HG03097 (cell line): ENCODE data around the gene MSI2.
A peak's percentile ranks its signal among the peaks of the same experiment; 100 is the strongest.
"Not testable (repeated sequence)": the region's sequence is repeated elsewhere in the genome, so short reads cannot be mapped to it uniquely, and the experiment has no call there.

ENCODE experiments used
- ATAC-seq: cut with Tn5 transposase; IDR thresholded peaks from one replicate; pipeline ENCODE4 v1.9.1; 2021; ENCODE audit not compliant: unreplicated experiment, low FRiP score

Gene MSI2

DNA sequence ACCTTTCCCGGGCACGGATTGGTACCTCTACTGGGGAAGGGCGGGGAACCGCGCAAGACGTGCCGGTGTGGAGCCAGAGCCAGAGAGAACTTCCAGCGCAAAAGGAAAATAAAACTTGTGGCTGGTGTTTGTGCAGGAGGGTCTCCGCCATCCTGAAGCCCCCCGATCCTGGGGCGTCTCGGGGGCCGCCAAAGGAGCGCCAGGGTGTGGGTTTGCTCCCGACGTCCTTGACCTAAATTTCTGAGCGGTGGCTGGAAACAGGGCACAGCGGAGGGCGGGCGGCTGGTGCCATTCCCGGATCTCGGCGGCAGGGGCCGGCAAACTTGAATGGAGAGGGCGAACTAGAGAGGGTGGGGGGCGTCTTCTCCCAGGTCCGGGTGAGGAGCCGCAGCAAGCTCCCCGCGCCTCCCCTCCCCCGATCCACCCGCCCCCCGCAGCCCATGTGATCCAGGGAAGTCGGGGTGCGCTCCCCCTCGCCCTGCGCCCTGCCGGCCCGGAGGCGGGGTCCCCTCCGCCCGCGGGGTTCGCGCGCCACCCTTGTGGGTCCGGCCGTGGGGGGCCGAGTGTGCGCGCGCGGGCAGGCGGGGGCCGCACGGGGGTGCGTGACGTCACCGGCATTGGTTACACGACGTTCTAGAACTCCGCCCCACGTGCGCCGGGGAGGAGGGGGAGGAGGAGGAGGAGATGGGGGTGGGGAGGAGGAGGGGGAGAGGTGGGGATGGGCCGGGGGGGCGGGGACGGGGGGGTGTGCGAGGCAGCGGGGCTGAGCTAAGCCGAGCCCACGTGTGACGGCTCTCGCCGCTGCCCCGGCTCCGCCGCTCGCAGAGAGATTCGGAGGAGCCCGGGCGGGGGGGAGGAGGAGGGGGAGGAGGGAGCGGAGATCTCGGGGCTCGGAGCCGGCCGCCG lies at the start of gene MSI2:
MSI2 (plus strand) TSS at position 748 of the 906 bp plus-strand sequence. CDS start 220 bp downstream, outside the sequence.
- ATAC-seq = peak; percentile 53

DNA sequence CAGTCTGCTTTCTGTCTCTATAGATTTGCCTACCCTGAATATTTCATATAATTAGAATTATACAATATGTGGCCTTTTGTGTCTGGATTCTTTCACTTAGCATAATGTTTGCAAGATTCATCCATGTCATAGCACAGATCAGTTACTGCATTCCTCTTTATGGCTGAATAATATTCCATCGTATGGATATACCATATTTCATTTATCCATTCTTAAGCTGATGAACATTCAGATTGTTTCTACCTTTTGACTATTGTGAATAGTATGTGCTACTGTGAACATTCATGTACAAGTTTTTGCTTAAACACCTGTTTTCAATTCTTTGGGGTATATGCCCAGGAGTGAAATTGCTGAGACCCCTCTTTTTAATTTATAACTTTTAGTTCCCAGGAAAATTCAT lies 49.4 kb upstream of the MSI2 start:
- no peak for ATAC-seq

DNA sequence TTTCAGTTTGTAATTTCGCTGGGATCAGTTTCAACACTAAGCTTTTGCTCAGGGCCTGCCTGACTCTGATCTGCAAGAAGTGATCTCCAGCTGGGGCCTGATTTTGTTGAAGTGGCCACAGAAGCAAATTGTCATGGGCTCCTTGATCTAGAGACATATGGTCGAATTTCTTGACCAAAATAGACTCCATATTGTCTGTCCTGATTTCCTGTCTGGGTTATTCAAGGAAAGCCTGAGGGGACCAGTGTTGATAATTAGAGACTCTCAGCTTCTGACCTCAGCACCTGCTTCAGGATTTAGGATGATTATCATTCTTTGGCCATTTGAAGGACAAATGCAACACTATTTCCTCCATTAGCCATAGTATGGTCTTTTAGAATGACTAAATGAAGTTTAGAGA lies 48.9 kb upstream of the MSI2 start:
- no peak for ATAC-seq

DNA sequence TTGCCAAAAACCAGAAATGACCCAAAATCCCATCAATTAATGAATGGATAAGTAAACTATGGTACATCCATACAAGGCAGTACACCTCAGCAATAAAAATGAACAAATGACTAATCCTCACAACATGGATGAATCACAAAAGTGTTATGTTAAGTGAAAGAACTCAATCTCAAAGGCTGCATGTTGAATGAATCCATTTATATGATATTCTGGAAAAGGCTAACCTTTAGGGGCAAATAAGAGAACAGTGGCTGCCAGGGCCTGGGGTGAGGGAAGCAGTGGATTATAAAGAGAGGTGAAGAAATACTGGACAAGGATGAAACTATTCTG lies 46.1 kb upstream of the MSI2 start:
- no peak for ATAC-seq

DNA sequence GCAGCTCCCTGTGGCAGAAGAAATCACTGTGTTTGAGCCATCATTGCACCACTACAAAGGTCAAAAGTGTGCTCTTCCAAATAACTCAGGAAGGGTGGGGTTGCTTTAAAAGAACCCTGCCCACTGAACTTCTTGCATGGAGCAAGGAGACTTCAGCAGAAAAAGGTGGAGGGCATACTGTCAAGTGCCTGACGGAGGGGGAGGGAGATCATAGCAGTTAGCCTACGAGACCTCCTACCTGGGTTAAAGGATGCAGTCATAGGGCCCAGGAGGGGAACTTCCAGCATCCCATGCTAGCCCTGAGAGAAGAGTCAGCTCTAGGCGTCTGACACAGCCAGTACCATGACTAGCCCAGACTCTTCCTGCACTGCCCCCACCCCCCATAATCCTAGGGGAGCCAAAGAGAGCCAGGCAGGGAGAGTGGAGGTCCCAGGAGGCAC lies 45.3 kb upstream of the MSI2 start:
- ATAC-seq = no peak

DNA sequence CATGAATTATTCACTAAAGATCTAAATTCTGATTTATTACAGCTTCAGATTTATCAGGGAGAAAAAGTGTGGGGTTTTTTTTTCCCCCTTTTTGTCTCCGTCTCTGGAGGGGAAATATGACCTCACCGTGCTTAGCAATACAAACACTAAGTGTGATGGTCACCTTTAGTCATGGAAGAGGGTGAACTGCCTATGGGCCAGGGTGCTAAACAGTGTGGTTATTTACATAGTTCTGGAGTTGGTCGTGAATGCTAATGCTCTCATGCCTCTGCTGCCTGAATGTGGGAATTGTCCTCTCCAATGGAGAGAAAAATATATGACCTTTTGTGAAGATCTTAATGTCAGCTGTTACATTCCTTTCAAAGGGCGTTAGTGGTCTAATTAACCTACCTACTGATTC lies 44.8 kb upstream of the MSI2 start:
- ATAC-seq = no peak

DNA sequence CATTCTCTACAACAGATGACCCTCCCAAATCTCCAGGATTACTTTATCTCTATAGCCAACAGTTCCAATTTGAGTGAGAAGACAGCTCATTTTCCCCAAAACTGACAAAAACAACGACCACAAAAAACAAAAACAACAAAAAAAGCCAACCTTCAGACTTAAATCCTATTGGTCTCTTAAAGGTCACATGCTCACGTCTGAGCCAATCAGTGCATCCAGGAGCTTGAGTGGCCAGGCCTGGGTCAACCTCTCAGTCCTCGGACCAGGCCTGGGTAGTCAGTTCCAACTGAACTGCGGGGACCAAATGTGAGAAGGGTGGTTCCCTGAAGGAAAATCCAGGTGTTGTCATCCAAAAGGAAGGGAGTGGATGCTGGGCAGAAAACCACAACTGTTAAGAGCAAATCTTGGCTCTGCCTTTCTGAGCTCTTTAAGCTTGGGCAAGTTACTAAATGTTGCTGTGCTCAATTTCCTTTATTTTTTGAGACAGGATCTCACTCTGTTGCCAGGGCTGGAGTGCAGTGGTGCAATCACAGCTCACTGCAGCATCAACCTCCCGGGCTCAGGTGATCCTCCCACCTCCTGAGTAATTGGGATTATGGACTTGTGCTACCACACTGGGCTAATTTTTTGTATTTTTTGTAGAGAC lies 43.0 kb upstream of the MSI2 start:
- no peak for ATAC-seq

DNA sequence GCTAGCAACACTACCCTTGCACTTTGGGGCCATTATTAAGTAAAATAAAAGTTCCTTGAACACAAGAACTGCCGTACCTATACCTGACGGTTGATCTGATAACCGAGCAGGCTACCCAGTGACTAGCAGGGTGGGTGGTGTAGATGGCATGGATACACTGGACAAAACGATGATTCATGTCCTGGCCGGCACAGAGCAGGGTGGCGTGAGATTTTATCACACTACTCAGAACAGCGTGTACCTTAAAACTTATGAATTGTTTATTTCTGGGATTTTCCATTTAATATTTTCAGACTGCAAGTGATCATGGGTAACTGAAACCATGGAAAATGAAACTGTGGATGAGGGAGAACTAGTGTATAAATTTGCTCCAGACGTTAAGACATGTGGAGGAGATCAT lies 41.0 kb upstream of the MSI2 start:
- ATAC-seq = no peak

DNA sequence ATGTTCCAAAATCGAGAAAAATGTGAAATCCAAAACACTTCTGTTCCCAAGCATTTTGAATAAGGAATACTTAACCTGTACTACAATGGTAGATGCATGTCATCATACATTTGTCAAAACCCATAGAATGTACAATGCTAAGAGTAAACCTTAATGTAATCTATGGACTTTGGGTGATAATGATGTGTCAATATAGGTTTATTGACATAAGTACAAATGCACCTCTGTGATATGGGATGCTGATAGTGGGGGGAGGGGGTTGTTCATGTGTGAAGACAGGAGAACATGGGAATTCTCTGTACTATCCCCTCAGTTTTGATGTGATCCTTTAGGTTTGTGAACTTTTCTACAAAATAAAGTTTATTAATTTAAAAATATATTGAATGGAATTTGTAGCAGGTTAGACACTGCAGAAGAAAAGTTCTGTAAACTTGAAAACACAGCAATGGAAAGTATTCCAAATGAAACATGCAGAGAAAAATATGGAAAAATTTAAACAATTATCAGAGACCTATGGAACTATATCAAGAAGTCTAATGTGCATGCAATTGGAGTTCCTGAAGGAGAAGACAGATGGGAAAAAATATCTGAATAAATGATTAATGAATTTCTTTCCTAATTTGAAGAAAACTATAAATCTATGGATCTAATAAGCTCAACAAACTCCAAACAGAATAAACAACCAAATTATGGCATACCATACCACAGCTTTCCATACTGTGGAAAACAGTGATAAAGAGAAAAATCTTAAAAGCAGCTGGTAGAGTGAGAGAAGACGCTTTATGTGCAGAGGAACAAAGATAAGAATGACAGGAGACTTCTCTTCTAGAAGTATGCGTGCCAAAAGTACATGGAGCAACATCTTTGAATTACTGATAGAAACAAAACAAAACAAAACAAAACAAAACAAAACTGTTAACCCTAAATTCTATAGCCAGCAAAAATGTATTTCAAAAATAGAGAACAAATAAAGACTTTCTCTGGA lies 34.7 kb upstream of the MSI2 start:
- ATAC-seq = no peak

DNA sequence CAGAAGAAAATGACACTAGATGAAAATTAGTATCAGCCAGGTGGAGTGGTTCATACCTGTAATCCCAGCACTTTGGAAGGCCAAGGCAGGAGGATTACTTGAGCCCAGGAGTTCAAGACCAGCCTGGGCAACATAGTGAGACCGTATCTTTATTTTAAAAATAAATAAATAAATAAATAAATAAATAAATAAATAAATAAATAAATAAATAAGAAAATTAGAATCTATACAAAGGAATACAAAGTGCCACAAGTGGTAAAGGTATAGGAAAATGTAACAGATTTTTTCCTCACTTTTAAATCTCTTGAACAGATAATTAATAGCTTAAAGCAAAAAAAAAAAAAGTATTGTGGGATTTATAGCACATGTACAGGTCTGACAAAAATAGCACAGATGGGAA lies 33.9 kb upstream of the MSI2 start:
- not testable (repeated sequence) for ATAC-seq

DNA sequence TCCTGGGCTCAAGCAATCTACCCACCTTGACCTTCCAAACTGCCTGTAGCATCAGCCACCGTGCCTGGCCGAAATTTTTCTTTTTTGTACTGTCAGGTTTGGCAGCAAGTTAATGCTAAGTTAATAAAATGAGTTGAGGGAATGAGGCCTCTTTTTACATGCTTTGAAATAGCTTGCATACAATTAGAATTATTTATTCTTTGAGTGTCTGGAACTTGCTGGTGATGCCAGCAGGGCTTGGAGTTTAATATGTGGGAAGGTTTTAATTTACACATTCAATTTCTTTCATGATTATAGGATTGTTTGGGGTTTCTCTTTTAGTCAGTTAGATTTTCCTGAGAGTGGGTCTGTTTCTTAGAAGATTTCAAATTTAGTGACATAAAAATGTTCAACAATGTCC lies 31.2 kb upstream of the MSI2 start:
- ATAC-seq = no peak

DNA sequence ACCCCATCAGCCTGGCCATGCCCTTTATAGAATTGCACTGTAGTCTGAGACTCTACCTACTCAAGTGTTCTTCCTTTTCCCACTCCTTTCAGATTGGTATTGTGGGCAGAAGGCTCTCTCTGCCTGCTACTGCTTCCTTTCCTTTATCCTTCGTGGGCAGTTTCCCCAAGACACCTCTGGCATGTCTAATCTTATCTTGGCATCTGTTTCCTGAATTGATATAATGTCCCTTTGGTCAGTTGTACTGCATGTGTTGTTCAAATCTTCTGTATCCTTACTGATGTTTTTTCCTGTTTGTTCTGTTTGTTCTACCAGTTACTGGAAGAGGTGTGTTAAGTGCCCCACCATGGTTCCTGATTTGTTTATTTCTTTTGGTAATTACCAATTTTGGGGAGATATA lies 29.5 kb upstream of the MSI2 start:
- ATAC-seq = no peak

DNA sequence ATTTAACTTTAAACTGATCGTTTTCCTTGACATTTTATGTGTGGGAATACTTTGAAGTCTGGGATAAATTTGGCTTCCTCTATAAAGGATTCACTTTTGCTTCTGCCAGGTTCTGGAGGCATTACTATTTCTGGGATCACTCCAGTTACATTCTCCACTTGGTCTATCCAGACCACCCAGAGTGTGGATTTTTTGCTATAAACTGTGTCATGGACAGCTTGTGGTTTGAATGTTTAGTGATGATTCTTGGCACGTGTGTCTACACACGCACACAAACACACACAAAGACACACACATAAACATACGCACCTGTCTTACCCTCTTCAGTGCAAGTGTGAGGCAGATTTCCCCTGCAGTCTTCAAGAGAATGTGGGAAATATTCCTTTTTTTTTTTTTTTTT lies 27.4 kb upstream of the MSI2 start:
- ATAC-seq = no peak

DNA sequence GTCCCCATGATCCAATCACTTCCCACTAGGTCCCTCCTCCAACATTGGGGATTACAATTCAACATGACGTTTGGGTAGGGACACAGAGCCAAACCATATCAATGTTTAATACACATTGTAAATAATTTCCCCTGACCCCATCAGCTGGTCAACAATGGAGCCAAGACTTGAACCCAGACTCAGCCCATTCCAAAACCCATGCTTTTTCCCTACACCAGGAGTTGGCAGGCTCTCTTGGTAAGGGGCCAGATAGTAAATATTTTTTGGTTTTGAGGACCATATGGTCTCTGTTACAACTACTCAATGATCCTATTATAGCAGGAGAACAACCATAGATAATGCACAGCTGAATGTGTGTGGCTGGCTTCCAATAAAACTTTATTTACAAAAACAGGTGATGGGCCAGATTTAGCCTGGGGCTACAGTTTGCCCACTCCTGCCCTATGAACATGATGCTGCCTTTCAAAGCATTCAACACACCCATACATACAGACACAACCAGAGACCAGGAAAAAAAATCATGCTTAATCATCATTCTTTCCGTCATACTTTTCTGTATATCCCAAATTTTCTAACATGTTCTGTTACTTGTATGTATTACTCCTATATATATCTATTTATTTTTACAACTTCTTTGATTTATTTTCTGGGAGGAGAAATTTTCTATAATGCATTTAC lies 22.1 kb upstream of the MSI2 start:
- no peak for ATAC-seq

DNA sequence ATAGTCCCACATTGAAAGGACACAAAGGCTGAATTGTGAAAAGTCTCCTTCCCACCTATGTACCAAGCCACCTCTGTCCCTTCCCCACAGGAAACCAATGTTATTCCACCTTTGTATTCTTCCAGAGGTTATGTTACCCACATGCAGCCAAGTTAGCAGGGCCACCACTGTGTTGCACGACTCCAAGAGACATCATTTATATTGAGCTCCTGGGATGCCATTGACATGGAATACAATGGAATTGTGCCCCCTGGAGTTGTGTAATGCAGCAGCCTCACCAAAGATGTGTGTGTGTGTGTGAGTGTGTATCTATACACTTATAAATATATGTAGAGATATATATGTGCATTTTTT lies 21.6 kb upstream of the MSI2 start:
- ATAC-seq = no peak

DNA sequence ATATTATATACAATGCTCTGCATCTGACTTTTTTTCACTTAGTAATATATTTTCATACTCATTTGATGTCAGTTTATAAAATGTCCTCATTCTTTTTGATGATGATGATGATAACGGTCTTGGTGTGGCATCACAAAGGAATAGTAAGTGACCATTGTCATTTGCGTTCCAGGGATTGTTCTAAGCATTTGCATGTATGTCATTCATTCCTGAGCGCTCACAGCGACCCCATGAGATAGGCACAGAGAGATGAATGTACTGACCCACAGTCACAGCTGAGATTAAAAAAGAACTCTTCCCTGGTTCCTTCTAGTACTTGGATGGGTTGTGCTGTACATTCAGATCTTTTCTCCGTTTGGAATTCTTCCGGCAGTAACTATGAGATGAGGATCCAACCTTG lies 21.2 kb upstream of the MSI2 start:
- ATAC-seq = no peak

DNA sequence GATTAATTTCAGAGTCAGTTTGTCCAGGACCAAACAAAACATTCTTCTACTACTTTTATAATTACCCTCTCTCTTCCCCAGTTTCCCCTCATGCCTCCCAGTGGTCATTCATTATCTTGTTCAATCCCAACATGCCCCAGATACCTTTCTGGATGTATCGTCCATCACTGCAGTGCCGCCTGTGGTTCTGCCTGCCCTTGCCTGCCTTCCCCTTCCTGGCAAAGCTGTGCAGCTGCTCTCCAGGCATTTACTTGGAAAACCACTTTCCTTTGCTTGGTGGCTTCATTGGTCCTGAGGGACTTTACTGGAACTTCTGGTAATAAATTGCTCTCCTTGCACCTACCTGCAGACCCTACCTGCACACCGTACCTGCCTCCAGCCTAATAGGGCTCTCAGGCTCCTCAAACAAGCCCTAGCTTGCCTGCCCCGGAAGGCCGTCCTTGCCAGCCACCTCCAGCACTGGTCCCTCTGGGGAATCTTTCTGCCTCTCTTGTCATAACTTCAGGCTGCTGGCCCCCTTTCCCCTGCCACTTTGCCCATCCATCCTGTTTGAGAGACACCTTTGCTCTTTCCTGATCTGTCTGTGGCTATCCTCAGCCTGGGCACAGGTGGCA lies 19.5 kb upstream of the MSI2 start:
- no peak for ATAC-seq

DNA sequence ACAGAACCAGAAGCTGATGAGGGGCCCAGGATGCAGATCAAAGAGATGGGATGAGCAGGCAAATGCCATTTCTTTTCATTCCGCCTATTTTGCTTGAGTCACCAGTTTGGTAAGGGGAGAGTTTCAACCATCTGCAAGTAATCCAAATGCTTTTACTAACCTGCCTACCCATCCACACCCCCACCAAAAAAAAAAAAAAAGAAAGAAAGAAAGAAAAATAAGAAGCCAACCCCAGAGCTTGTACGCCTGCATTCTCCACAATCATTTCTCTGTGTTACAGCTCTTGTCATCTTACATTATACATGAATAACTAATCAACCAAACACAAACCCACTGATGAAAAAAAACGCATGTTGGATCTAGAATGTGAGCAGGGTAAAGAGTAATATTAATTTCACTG lies 15.7 kb upstream of the MSI2 start:
- no peak for ATAC-seq

DNA sequence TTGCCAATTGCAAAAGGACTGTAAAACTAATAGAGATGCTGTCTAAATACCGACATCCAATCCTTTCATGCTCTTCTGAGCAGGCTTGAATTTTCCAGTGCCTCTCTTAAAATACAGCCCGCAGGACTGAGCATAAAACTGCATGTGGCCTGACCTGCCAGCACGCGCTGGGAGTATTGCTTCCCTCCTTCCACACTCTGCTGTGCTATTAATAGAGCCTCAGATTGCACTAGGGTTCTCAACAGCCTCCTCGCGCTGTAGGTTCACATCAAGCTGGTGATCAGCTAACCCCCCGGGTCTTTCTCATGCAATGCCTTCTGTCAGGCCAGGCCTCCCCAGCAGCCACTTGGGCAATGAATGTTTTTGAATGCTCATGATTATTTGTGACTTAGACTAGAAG lies 14.2 kb upstream of the MSI2 start:
- no peak for ATAC-seq

DNA sequence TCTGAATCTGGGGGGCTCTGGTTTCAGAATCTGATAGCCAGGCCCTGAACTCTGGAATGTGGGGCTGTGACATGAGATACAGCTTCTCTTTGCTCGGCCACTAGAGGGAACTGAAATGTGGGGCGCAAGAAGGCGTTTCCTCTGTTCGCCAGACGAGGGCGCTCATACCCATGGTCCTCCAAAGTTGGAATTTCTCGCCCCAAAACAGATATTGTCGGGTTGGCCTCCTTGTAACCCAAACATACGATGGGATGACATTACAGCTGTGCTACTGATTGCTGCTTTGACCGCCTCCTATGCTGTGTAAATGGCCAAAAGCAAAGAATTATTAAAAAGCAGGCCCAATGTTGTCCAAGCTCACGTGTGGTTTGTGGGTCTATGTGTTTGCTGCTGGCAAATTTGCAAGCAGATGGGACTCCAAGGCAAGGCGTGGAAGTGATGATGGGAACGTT lies 13.1 kb upstream of the MSI2 start:
- no peak for ATAC-seq
